SK-N-SH treated with all-trans-retinoic acid at 6 μM for 48 hours (cell line): Measurements from ENCODE around the gene PPP5C.

Source experiments
- CSDC2 ChIP-seq: fragments of 250-450 bp; sonication (Bioruptor Pico); IDR thresholded peaks from 2 replicates; pipeline ENCODE4 v1.5.0; 2020; ENCODE audit warnings: mild to moderate bottlenecking, moderate library complexity
- GLIS3 ChIP-seq: fragments of 250-450 bp; sonication (Bioruptor Pico); IDR thresholded peaks from 2 replicates; pipeline ENCODE4 v1.5.0; 2020; ENCODE audit warnings: mild to moderate bottlenecking, moderate library complexity
- POU6F1 ChIP-seq: fragments of 250-450 bp; sonication (Bioruptor Pico); IDR thresholded peaks from 2 replicates; pipeline ENCODE4 v1.8.0; 2021; ENCODE audit warnings: low read depth, mild to moderate bottlenecking, moderate library complexity, borderline replicate concordance
- PPARA ChIP-seq: fragments of 250-450 bp; sonication (Bioruptor Pico); IDR thresholded peaks from 2 replicates; pipeline ENCODE4 v1.5.0; 2020; ENCODE audit warnings: mild to moderate bottlenecking, borderline replicate concordance
- RARB ChIP-seq: fragments of 250-450 bp; sonication (Bioruptor Pico); IDR thresholded peaks from 2 replicates; pipeline ENCODE4 v1.8.0; 2021; ENCODE audit warnings: mild to moderate bottlenecking, moderate library complexity
- TCF4 ChIP-seq: fragments of 250-450 bp; sonication (Bioruptor Pico); IDR thresholded peaks from 2 replicates; pipeline ENCODE4 v1.8.0; 2021; ENCODE audit warnings: mild to moderate bottlenecking, moderate library complexity, borderline replicate concordance
- TOX ChIP-seq: fragments of 250-450 bp; sonication (Bioruptor Pico); IDR thresholded peaks from 2 replicates; pipeline ENCODE4 v1.8.0; 2021; ENCODE audit warnings: mild to moderate bottlenecking, moderate library complexity, borderline replicate concordance
- ZC3H10 ChIP-seq: fragments of 250-450 bp; sonication (Bioruptor Pico); IDR thresholded peaks from 2 replicates; pipeline ENCODE4 v1.5.1; 2021; ENCODE audit warnings: mild to moderate bottlenecking, moderate library complexity
- ZFP30 ChIP-seq: fragments of 450-650 bp; formaldehyde crosslinking; IDR thresholded peaks from 2 replicates; pipeline ENCODE4 v1.5.0; 2022; ENCODE audit warnings: mild to moderate bottlenecking, moderate library complexity
- ZNF565 ChIP-seq: fragments of 450-650 bp; formaldehyde crosslinking; conservative IDR thresholded peaks from 2 replicates; pipeline ENCODE4 v1.5.0; 2020; ENCODE audit warnings: low read depth, mild to moderate bottlenecking, moderate library complexity
- ZNF70 ChIP-seq: fragments of 450-650 bp; formaldehyde crosslinking; IDR thresholded peaks from 2 replicates; pipeline ENCODE4 v1.5.0; 2020; ENCODE audit warnings: mild to moderate bottlenecking, moderate library complexity
- ZNF8 ChIP-seq: fragments of 450-650 bp; formaldehyde crosslinking; IDR thresholded peaks from 2 replicates; pipeline ENCODE4 v1.5.0; 2020; ENCODE audit warnings: mild to moderate bottlenecking, moderate library complexity
- TF ChIP-seq, protein P1 (sequence below): fragments of 250-450 bp; sonication (Bioruptor Pico); IDR thresholded peaks from 2 replicates; pipeline ENCODE4 v1.5.0; 2020; ENCODE audit warnings: mild to moderate bottlenecking, moderate library complexity
- TF ChIP-seq, protein P2 (sequence below): fragments of 250-450 bp; sonication (Bioruptor Pico); IDR thresholded peaks from 2 replicates; pipeline ENCODE4 v1.8.0; 2020; ENCODE audit warnings: mild to moderate bottlenecking, moderate library complexity, borderline replicate concordance

DNA sequence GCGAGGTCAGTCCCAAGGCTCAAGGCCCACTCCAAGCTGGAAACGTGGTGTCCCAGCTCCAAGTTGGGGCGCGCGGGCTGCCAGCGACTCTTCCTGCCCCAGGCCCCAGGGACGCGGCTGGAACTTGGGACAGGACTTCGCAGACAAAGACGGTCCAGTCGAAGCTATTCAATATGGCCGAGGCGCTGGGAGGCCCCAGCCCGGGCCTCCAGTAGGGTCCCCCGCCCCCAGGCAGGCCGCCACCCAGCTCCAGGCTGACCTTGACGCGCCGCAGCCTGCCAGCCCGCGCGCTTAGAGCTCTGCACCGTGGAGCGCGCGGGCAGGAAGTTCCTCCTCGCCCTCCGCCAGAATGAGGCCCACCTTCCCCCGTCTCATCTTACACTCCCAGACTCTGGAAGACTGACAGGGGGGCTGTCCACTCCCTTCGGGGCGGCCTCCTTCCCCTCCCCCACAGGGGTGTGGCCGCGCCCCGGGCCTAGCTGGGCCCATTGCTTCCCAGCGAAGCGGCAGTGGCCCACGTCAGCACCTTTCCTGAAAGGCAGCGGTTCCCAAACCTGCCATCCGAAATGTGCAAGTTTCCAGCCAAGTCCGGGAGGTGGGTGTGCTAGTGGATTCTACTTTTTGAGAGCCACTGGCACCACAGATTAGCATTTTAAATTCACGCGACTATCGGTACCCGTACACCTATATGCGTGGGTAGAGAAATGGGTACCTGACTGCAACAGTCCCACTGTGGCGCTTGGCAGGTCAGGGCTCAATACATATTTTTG lies 66.6 kb downstream of the PPP5C start, which contains the start of gene CCDC8:
- no peak for TF ChIP-seq POU6F1 (CRISPR knock-in tag)
- no peak for TF ChIP-seq ZC3H10
- no peak for TF ChIP-seq GLIS3 (CRISPR knock-in tag)
- TF ChIP-seq, protein P1, sequence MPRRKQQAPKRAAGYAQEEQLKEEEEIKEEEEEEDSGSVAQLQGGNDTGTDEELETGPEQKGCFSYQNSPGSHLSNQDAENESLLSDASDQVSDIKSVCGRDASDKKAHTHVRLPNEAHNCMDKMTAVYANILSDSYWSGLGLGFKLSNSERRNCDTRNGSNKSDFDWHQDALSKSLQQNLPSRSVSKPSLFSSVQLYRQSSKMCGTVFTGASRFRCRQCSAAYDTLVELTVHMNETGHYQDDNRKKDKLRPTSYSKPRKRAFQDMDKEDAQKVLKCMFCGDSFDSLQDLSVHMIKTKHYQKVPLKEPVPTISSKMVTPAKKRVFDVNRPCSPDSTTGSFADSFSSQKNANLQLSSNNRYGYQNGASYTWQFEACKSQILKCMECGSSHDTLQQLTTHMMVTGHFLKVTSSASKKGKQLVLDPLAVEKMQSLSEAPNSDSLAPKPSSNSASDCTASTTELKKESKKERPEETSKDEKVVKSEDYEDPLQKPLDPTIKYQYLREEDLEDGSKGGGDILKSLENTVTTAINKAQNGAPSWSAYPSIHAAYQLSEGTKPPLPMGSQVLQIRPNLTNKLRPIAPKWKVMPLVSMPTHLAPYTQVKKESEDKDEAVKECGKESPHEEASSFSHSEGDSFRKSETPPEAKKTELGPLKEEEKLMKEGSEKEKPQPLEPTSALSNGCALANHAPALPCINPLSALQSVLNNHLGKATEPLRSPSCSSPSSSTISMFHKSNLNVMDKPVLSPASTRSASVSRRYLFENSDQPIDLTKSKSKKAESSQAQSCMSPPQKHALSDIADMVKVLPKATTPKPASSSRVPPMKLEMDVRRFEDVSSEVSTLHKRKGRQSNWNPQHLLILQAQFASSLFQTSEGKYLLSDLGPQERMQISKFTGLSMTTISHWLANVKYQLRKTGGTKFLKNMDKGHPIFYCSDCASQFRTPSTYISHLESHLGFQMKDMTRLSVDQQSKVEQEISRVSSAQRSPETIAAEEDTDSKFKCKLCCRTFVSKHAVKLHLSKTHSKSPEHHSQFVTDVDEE (CRISPR knock-in tag), result no peak
- TF ChIP-seq ZNF8 (CRISPR knock-in tag), result no peak
- no peak for TF ChIP-seq ZNF565 (CRISPR knock-in tag)
- no peak for TF ChIP-seq ZNF70 (CRISPR knock-in tag)
- no peak for TF ChIP-seq RARB
- TF ChIP-seq, protein P2, sequence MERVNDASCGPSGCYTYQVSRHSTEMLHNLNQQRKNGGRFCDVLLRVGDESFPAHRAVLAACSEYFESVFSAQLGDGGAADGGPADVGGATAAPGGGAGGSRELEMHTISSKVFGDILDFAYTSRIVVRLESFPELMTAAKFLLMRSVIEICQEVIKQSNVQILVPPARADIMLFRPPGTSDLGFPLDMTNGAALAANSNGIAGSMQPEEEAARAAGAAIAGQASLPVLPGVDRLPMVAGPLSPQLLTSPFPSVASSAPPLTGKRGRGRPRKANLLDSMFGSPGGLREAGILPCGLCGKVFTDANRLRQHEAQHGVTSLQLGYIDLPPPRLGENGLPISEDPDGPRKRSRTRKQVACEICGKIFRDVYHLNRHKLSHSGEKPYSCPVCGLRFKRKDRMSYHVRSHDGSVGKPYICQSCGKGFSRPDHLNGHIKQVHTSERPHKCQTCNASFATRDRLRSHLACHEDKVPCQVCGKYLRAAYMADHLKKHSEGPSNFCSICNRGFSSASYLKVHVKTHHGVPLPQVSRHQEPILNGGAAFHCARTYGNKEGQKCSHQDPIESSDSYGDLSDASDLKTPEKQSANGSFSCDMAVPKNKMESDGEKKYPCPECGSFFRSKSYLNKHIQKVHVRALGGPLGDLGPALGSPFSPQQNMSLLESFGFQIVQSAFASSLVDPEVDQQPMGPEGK (CRISPR knock-in tag), result no peak
- TF ChIP-seq TCF4 (CRISPR knock-in tag), result no peak
- TF ChIP-seq PPARA (CRISPR knock-in tag), result no peak
- TF ChIP-seq CSDC2, result no peak
- no peak for TF ChIP-seq TOX
- TF ChIP-seq ZFP30, result no peak
